MM.1S (cell line): ENCODE results near the gene JMJD7.

Experiments
- DNase-seq: peaks from one replicate; pipeline ENCODE4 v3.0.0-alpha.2; 2015
- H2AFZ ChIP-seq: fragments of 300-600 bp; sonication (generic); 2 replicates; pipeline ENCODE4 v1.6.0; 2016; ENCODE audit warnings: antibody characterized with exemption, low read length
- H3F3A ChIP-seq: fragments of 300-600 bp; sonication (generic); 2 replicates; pipeline ENCODE4 v1.6.1; 2016; ENCODE audit warnings: mild to moderate bottlenecking, antibody characterized with exemption, low read length, moderate library complexity, mixed read lengths; ENCODE audit not compliant: insufficient read depth
- H3K27ac ChIP-seq: fragments of 300-600 bp; sonication (generic); 2 replicates; pipeline ENCODE4 v1.5.1; 2016; ENCODE audit warnings: mild to moderate bottlenecking, low read length
- H3K27me3 ChIP-seq: fragments of 300-600 bp; sonication (generic); replicated peaks from 2 replicates; pipeline ENCODE4 v1.6.0; 2016; ENCODE audit warnings: low read length; ENCODE audit not compliant: insufficient read depth
- H3K36me3 ChIP-seq: fragments of 300-600 bp; sonication (generic); replicated peaks from 2 replicates; pipeline ENCODE4 v1.6.1; 2016; ENCODE audit warnings: mild to moderate bottlenecking, low read length, mixed read lengths; ENCODE audit not compliant: insufficient read depth
- H3K4me1 ChIP-seq: fragments of 300-600 bp; sonication (generic); 2 replicates; pipeline ENCODE4 v1.6.1; 2016; ENCODE audit warnings: low read length, mixed read lengths
- H3K4me2 ChIP-seq: fragments of 300-600 bp; sonication (generic); 2 replicates; pipeline ENCODE4 v1.6.0; 2016; ENCODE audit warnings: low read depth, low read length
- H3K4me3 ChIP-seq: fragments of 300-600 bp; sonication (generic); 2 replicates; pipeline ENCODE4 v1.5.1; 2016; ENCODE audit warnings: low read length, mixed read lengths
- H3K79me2 ChIP-seq: fragments of 300-600 bp; sonication (generic); 2 replicates; pipeline ENCODE4 v1.6.1; 2016; ENCODE audit warnings: mixed run types, low read length, mixed read lengths
- H3K9ac ChIP-seq: fragments of 300-600 bp; sonication (generic); 2 replicates; pipeline ENCODE4 v1.6.1; 2016; ENCODE audit warnings: low read length, mixed read lengths
- H3K9me2 ChIP-seq: fragments of 300-600 bp; sonication (generic); replicated peaks from 2 replicates; pipeline ENCODE4 v1.6.1; 2016; ENCODE audit warnings: mild to moderate bottlenecking, low read length, mixed read lengths; ENCODE audit not compliant: insufficient read depth
- H3K9me3 ChIP-seq: fragments of 300-600 bp; sonication (generic); replicated peaks from 2 replicates; pipeline ENCODE4 v1.6.1; 2016; ENCODE audit warnings: mild to moderate bottlenecking, low read length, mixed read lengths; ENCODE audit not compliant: insufficient read depth
- H4K20me1 ChIP-seq: fragments of 300-600 bp; sonication (generic); 2 replicates; pipeline ENCODE4 v1.6.1; 2016; ENCODE audit warnings: mild to moderate bottlenecking, low read length, moderate library complexity, mixed read lengths; ENCODE audit not compliant: insufficient read depth
- EZH2 ChIP-seq: fragments of 300-600 bp; sonication (generic); optimal IDR thresholded peaks from 2 replicates; pipeline ENCODE3; 2017; ENCODE audit warnings: low read depth, mild to moderate bottlenecking, antibody characterized with exemption, low read length, mixed read lengths
- EZH2phosphoT487 ChIP-seq: fragments of 300-600 bp; sonication (generic); IDR thresholded peaks from 2 replicates; pipeline ENCODE4 v1.6.1; 2018; ENCODE audit warnings: antibody characterized with exemption, low read length
- TF ChIP-seq, protein P1 (sequence below): fragments of 300-600 bp; sonication (generic); IDR thresholded peaks from 2 replicates; pipeline ENCODE4 v1.5.1; 2016; ENCODE audit warnings: antibody characterized with exemption, low read length, mixed read lengths

Gene JMJD7

DNA sequence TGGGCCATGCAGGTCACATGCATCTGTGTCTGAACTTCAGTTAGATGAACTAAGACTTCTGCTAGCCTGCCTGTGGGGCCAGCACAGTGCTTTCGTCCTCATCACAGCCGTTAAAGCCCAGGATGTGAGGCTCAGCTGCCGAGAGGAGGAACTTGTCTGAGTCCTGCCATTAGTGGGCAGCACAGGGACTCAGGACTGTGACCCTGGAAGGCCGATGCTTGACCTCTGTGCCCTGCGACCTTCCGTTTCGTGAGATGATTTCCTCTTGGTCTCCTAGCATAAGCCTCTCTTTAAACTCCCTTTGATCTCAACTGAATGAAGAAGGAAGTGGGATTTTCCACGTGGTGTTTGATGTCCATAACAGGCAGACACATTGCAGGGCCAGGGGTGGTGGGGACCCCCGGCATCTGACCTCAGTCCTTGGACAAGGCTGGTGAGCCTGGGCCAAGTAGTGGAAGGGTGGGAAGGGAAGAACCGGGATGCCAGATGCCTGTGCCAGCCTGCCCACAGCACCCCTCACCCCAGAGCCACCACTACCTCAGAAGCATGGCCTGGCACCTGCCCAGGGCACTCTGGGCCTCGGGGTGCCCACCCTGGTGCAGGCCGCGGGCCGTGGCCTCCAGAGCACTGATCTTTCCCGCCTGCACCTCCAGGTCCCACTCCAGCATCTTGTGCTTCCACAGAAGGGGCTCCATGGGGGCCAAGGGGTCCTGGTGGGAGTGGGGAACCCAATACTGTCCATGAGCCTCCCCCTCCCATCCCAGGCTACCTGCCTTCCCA is 32.3 kb downstream of the JMJD7 start:
- H3K4me3 ChIP-seq = no peak overlapping the region
- H3K27ac ChIP-seq = no peak overlapping the region
- DNase-seq = no peak
- H3K9me2 ChIP-seq = no peaks in the 10 kb centered on the region
- no peaks in the 10 kb centered on the region for H4K20me1 ChIP-seq
- H3K9me3 ChIP-seq = no peaks in the 10 kb centered on the region
- no peaks in the 10 kb centered on the region for H3K79me2 ChIP-seq
- H3K4me1 ChIP-seq = no peaks in the 10 kb centered on the region; the same call in 1 of the 2 replicates
- H3K4me2 ChIP-seq = no peak overlapping the region
- H3K9ac ChIP-seq = no peak overlapping the region
- H3F3A ChIP-seq = no peaks in the 10 kb centered on the region
- no peak overlapping the region for H2AFZ ChIP-seq
- TF ChIP-seq, protein P1, sequence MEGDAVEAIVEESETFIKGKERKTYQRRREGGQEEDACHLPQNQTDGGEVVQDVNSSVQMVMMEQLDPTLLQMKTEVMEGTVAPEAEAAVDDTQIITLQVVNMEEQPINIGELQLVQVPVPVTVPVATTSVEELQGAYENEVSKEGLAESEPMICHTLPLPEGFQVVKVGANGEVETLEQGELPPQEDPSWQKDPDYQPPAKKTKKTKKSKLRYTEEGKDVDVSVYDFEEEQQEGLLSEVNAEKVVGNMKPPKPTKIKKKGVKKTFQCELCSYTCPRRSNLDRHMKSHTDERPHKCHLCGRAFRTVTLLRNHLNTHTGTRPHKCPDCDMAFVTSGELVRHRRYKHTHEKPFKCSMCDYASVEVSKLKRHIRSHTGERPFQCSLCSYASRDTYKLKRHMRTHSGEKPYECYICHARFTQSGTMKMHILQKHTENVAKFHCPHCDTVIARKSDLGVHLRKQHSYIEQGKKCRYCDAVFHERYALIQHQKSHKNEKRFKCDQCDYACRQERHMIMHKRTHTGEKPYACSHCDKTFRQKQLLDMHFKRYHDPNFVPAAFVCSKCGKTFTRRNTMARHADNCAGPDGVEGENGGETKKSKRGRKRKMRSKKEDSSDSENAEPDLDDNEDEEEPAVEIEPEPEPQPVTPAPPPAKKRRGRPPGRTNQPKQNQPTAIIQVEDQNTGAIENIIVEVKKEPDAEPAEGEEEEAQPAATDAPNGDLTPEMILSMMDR = no peak
- TF ChIP-seq EZH2phosphoT487 (no peak), EZH2 (no peak)
- H3K36me3 ChIP-seq = no peaks in the 10 kb centered on the region
- peaks cover 38% of the 10 kb centered on the region for H3K27me3 ChIP-seq

DNA sequence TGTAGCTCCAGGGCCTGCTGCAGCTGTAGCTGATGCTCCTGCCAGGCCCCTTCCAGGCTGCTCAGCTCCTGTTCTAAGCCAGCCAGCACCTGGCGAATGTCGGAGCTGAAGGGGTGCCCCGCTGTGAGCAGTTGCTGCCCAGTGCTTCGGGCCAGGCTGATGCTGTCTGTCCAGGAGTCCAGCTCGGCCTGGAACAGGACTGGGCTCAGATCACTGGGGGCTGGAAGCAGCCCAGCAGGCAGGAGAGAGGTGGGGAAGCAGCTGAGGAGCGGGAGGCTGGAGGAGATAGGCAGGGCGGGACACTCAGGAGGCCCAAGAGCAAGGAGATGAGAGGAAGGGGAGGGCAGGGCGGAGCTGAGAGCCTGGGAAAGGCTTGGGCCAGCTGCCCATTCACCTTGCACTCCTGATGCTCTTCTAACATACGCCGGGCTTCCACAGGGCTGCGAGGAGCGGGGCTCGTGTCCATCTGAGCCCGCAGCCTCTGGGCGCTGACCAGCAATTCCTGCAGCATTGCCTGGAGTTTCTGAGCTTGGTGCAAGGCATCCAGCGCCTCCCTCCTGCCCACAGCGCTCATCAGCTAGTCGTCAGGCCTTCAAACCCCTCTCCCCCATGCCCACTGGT is 34.0 kb downstream of the JMJD7 start:
- DNase-seq = no peak

DNA sequence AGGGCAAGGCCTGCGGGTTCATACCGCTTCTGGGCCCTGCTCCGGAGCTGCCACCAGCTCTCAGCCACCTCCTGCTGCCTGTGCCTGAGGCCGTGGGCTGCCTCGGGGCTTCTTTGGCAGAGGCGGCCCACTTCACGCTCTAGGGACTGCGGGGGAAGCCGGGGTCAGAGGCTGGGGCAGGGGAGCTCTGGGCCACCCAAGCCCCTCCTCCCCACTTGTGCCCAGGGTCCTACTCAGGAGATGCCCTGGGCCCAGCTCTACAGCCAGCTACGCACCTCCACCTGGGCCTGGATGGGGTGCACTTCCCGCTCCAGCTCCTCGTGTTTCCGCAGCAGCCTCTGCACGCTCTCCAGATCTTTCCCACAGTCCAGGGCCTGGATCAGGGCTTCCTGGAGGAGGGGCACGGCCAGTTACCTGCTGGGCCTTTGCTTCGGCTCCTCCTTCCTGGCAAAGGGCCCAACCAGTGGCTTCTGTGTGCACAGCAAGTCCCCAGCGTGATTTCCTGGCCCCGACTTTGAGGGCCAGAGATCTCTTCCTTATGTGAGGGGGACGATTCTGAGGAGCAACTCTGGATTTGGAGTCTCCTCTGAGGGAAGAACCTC is 34.7 kb downstream of the JMJD7 start:
- Histone ChIP-seq H3F3A (no peaks in the 10 kb centered on the region), H3K9ac (no peak overlapping the region), H3K36me3 (no peaks in the 10 kb centered on the region), H3K4me1 (no peaks in the 10 kb centered on the region), H3K9me2 (no peaks in the 10 kb centered on the region), H3K4me3 (no peak overlapping the region), H2AFZ (no peak overlapping the region), H4K20me1 (no peaks in the 10 kb centered on the region), H3K27ac (no peak overlapping the region), H3K9me3 (no peaks in the 10 kb centered on the region), H3K4me2 (no peak overlapping the region), H3K27me3 (peaks cover 54% of the 10 kb centered on the region), H3K79me2 (no peaks in the 10 kb centered on the region)
- TF ChIP-seq, protein P1 = no peak
- TF ChIP-seq EZH2 (no peak), EZH2phosphoT487 (no peak)
- DNase-seq = no peak

More for the DNA sequence above, 34.0 kb downstream of the JMJD7 start:
- no peaks in the 10 kb centered on the region for H3F3A ChIP-seq
- H3K9me2 ChIP-seq = no peaks in the 10 kb centered on the region
- no peaks in the 10 kb centered on the region for H3K79me2 ChIP-seq
- H2AFZ ChIP-seq = no peak overlapping the region
- H3K36me3 ChIP-seq = no peaks in the 10 kb centered on the region
- H4K20me1 ChIP-seq = no peaks in the 10 kb centered on the region
- no peak overlapping the region for H3K9ac ChIP-seq
- no peak for TF ChIP-seq EZH2
- H3K27ac ChIP-seq = no peak overlapping the region
- no peaks in the 10 kb centered on the region for H3K4me1 ChIP-seq
- H3K4me2 ChIP-seq = no peak overlapping the region
- no peak overlapping the region for H3K4me3 ChIP-seq
- no peaks in the 10 kb centered on the region for H3K9me3 ChIP-seq
- peaks cover 48% of the 10 kb centered on the region for H3K27me3 ChIP-seq
